ENCODE results near the gene FOXO6. TPM values are rescaled to one million over a fixed set of nuclear protein-coding genes. Genes with fewer than 3 reads are reported as not detected.
"Not testable (repeated sequence)": the region's sequence is repeated elsewhere in the genome, so short reads cannot be mapped to it uniquely, and the experiment has no call there.

FOXO6 gene
- total and polyA plus RNA-seq, 10 of the 15 experiments (the other 5 are each of a cell fraction or from before 2014, with no cell fraction given) = 0.37 TPM; not detected in 9

DNA sequence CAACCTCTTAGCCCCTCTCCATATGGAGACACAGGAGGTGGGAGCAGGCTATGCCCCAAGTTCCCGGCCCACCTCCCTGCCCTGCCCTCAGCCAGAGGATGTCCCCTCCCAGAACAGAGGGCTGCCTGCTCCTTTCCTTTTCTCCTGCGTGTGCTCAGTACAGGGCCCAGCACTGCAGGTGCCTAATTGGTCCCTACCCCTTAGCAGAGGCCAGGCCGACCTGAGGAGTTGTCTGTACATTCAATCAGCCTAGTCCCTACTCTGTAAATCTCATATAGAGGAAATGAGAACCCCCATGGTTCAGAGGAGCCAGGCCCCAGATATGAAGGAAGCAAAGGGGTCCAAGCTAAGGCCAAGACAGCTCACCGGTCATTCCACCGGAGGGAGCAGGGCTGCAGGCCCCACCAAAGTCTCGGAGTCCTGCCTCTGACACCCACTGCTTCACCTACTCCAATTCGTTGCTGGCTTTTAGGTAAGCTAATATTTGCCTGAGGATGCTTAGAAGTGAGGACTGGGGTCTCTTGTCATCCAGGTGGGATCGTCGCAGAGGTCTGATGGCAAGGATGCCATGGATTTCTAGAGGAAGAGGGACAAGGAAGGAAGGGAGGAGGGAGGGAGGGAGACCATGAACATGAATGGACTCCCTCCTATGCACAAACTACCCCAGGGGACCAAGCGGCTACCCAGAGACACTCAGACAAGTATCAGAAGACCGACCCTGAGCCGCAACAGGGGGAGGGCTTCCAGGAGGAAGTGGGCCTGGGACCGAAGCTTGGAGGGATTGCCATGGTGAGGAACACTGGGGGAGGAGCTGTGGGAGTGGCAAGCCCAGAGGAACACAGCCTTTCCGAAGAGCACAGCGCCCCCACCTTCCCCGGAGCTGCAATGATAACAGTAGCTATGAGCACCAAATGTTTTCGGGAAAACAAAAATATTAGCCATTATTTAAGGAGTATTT lies 30.4 kb upstream of the FOXO6 start (continued):
- TF ChIP-seq NBN (IDR thresholded peaks at IDR 0.05) = no peak
- TF ChIP-seq SUPT20H (IDR thresholded peaks at IDR 0.05; ENCODE audit: borderline replicate concordance, control insufficient read depth, low read depth, low read length) = no peak

DNA sequence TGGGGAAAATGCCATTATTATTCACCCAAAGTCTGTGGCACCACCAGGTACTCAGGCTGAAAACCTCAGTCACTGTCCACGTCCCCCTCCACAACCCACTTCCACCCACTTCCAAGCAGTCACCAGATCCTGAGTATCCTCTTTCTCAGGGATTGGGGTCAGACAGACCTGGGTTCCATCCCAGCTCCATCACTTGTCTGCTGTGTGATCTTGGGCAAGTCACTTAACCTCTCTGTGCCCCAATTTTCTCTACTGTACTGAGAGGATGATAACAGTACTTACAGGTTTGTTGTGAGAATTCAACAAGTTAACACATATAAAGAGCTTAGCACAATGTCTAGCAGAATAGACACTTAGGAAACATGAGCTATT lies 29.7 kb upstream of the FOXO6 start:
- WGBS (ENCODE audit: insufficient coverage, insufficient replicate concordance, low lambda C conversion rate, missing lambda C conversion rate) = 14% methylated on average over 1 of the region's 1 CpG
- Histone ChIP-seq H3K27ac (ENCODE audit: control insufficient read depth, insufficient read depth) (no peak overlapping the region), H2AFZ (ENCODE audit: control insufficient read depth, low read depth, low read length) (no peak overlapping the region), H3K79me2 (ENCODE audit: control insufficient read depth, insufficient read depth, low read length) (no peaks in the 10 kb centered on the region), H3K4me1 (ENCODE audit: control insufficient read depth, insufficient read depth, low read length) (no peaks in the 10 kb centered on the region), H3K4me3 (no peak overlapping the region), H3K4me2 (ENCODE audit: control insufficient read depth, insufficient read depth) (no peak overlapping the region), H3K9ac (ENCODE audit: control insufficient read depth, insufficient read depth, low read length) (no peak overlapping the region), H4K20me1 (ENCODE audit: control insufficient read depth, insufficient read depth) (no peaks in the 10 kb centered on the region), H3K9me3 (replicated peaks; ENCODE audit: control insufficient read depth, insufficient read depth, low read length) (no peaks in the 10 kb centered on the region), H3K27me3 (replicated peaks in 1 of 2; ENCODE audit: control insufficient read depth in 2 of 2, insufficient read depth in 2 of 2, low read length in 1 of 2) (no peaks in the 10 kb centered on the region), H3K36me3 (ENCODE audit: control insufficient read depth in 2 of 2, insufficient read depth in 2 of 2, low read length in 1 of 2) (no peaks in the 10 kb centered on the region)
- ChIA-PET RAD21 (ENCODE audit: unreplicated experiment) (interaction anchor here (1.4 kb wide), 1 partner anchor 9 kb away, joined by 4 read pairs; no protein-coding TSS in a partner anchor), POLR2A (no interaction called here), SMC1A (ENCODE audit: uncharacterized antibody, unreplicated experiment) (interaction anchor here (1.1 to 1.5 kb wide), 3 partner anchors 12 to 87 kb away, joined by 3 to 6 read pairs (median 3); partner anchors contain the start of gene FOXO6), CTCF (interaction anchor here (0.6 to 1.5 kb wide), 7 partner anchors 9 to 109 kb away, joined by 3 to 6 read pairs (median 3); no protein-coding TSS in a partner anchor)
- intact Hi-C loops (cut with micrococcal nuclease; ENCODE audit: unreplicated experiment) (no loop called here), in situ Hi-C loops (cut with MboI) (no loop called here)
- FAIRE-seq (no peak), DNase-seq (ENCODE audit: low read depth, low spot score) (no peak), ATAC-seq (no peak)
- TF ChIP-seq, protein P1, sequence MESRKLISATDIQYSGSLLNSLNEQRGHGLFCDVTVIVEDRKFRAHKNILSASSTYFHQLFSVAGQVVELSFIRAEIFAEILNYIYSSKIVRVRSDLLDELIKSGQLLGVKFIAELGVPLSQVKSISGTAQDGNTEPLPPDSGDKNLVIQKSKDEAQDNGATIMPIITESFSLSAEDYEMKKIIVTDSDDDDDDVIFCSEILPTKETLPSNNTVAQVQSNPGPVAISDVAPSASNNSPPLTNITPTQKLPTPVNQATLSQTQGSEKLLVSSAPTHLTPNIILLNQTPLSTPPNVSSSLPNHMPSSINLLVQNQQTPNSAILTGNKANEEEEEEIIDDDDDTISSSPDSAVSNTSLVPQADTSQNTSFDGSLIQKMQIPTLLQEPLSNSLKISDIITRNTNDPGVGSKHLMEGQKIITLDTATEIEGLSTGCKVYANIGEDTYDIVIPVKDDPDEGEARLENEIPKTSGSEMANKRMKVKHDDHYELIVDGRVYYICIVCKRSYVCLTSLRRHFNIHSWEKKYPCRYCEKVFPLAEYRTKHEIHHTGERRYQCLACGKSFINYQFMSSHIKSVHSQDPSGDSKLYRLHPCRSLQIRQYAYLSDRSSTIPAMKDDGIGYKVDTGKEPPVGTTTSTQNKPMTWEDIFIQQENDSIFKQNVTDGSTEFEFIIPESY (IDR thresholded peaks at IDR 0.05) = no peak
- TF ChIP-seq, protein P2, sequence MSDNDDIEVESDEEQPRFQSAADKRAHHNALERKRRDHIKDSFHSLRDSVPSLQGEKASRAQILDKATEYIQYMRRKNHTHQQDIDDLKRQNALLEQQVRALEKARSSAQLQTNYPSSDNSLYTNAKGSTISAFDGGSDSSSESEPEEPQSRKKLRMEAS (IDR thresholded peaks at IDR 0.05; ENCODE audit: low read depth, low read length) = no peak
- TF ChIP-seq ZBED1 (IDR thresholded peaks at IDR 0.05; ENCODE audit: borderline replicate concordance) (no peak), POU2F2 (IDR thresholded peaks at IDR 0.05; ENCODE audit: borderline replicate concordance, low read depth, low read length) (no peak), PAX5 (IDR thresholded peaks at IDR 0.05; ENCODE audit: borderline replicate concordance, low read depth, low read length) (no peak), NR2C1 (IDR thresholded peaks at IDR 0.05) (no peak)
- TF ChIP-seq, protein P3, sequence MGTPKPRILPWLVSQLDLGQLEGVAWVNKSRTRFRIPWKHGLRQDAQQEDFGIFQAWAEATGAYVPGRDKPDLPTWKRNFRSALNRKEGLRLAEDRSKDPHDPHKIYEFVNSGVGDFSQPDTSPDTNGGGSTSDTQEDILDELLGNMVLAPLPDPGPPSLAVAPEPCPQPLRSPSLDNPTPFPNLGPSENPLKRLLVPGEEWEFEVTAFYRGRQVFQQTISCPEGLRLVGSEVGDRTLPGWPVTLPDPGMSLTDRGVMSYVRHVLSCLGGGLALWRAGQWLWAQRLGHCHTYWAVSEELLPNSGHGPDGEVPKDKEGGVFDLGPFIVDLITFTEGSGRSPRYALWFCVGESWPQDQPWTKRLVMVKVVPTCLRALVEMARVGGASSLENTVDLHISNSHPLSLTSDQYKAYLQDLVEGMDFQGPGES (IDR thresholded peaks at IDR 0.05) = no peak
- BruUV-seq (replicated peaks) = no TSS peak

DNA sequence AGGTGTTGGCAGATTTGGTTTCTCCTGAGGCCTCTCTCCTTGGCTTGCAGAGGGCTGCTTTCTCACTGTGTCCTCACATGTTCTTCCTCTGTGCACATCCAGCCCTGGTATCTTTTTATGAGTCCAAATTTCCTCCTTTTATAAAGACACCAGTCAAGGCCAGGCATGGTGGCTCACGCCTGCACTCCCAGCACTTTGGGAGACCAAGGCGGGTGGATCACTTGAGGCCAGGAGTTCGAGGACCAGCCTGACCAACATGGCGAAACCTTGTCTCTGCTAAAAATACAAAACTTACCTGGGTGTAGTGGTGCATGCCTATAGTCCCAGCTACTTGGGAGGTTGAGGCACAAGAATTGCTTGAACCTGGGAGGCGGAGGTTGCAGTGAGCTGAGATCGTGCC lies 29.1 kb upstream of the FOXO6 start:
- BruUV-seq (replicated peaks); H3K4me1 ChIP-seq (ENCODE audit: control insufficient read depth, insufficient read depth, low read length); H3K9me3 ChIP-seq (replicated peaks; ENCODE audit: control insufficient read depth, insufficient read depth, low read length); H2AFZ ChIP-seq (ENCODE audit: control insufficient read depth, low read depth, low read length); DNase-seq (ENCODE audit: low read depth, low spot score); H3K36me3 ChIP-seq (ENCODE audit: control insufficient read depth in 2 of 2, insufficient read depth in 2 of 2, low read length in 1 of 2); H3K27ac ChIP-seq (ENCODE audit: control insufficient read depth, insufficient read depth); ATAC-seq; H3K4me3 ChIP-seq; in situ Hi-C loops (cut with MboI); intact Hi-C loops (cut with micrococcal nuclease; ENCODE audit: unreplicated experiment); H3K79me2 ChIP-seq (ENCODE audit: control insufficient read depth, insufficient read depth, low read length); H3K27me3 ChIP-seq (replicated peaks in 1 of 2; ENCODE audit: control insufficient read depth in 2 of 2, insufficient read depth in 2 of 2, low read length in 1 of 2); H3K9ac ChIP-seq (ENCODE audit: control insufficient read depth, insufficient read depth, low read length); H3K4me2 ChIP-seq (ENCODE audit: control insufficient read depth, insufficient read depth); FAIRE-seq; H4K20me1 ChIP-seq (ENCODE audit: control insufficient read depth, insufficient read depth): not testable (repeated sequence)
- POLR2A ChIA-PET = interaction anchor here (0.6 kb wide), 1 partner anchor 12 kb away, joined by 3 read pairs; no protein-coding TSS in a partner anchor
- SMC1A ChIA-PET (ENCODE audit: uncharacterized antibody, unreplicated experiment) = interaction anchor here (1.1 to 1.5 kb wide), 2 partner anchors 13 to 86 kb away, joined by 3 to 6 read pairs; no protein-coding TSS in a partner anchor
- WGBS (ENCODE audit: insufficient coverage, insufficient replicate concordance, low lambda C conversion rate, missing lambda C conversion rate) = 56% methylated on average over 6 of the region's 6 CpGs
- CTCF ChIA-PET = interaction anchor here (0.8 to 1.5 kb wide), 5 partner anchors 9 to 88 kb away, joined by 3 to 6 read pairs (median 3); no protein-coding TSS in a partner anchor
- RAD21 ChIA-PET (ENCODE audit: unreplicated experiment) = interaction anchor here (1.4 kb wide), 1 partner anchor 10 kb away, joined by 4 read pairs; no protein-coding TSS in a partner anchor
